ENCODE measurements around the gene DEFB128. TPM values are rescaled to one million over a fixed set of nuclear protein-coding genes. Genes with fewer than 3 reads are reported as not detected.

Gene DEFB128
- total and polyA plus RNA-seq, 4 experiments from 2014 or later = not detected

- Histone ChIP-seq H3K36me3 (ENCODE audit: insufficient read depth, low read length) (no peaks in the 10 kb centered on the region), H3K27me3 (ENCODE audit: insufficient read depth, low read length) (no peaks in the 10 kb centered on the region), H3K4me3 (ENCODE audit: low read length in 2 of 2) (no peak overlapping the region), H3K27ac (ENCODE audit: low read depth, low read length) (no peak overlapping the region), H3K4me1 (ENCODE audit: insufficient read depth, low read length) (no peaks in the 10 kb centered on the region), H3K9me3 (ENCODE audit: control insufficient read depth in 1 of 2, low read length in 2 of 2) (no peaks in the 10 kb centered on the region)
- no peaks in the 10 kb centered on the region for H3K4me1 Mint-ChIP-seq
- no peak for DNase-seq
- H3K9me3 Mint-ChIP-seq = peaks cover 0 to 6% (median 0%) of the 10 kb centered on the region in 8 donors
- H3K4me3 Mint-ChIP-seq = no peak overlapping the region
- no peak overlapping the region for H3K27ac Mint-ChIP-seq
- peaks cover 22 to 23% of the 10 kb centered on the region in 2 donors for H3K27me3 Mint-ChIP-seq
- H3K36me3 Mint-ChIP-seq = no peaks in the 10 kb centered on the region
- ChIA-PET CTCF (ENCODE audit: partially characterized antibody) (no interaction called here), POLR2A (ENCODE audit: partially characterized antibody) (no interaction called here)
- intact Hi-C loops (cut with micrococcal nuclease) = no loop called here
Observed at GRCh38 chr20:152131-152530, 37.4 kb downstream of the DEFB128 start.

GRCh38 chr20:145877-146276 lies 43.6 kb downstream of the DEFB128 start:
- CTCF ChIA-PET (ENCODE audit: partially characterized antibody) = no interaction called here
- POLR2A ChIA-PET (ENCODE audit: partially characterized antibody) = no interaction called here
- H3K27me3 Mint-ChIP-seq = peaks cover 22 to 42% of the 10 kb centered on the region in 2 donors

GRCh38 chr20:142290-142689 lies 47.2 kb downstream of the DEFB128 start, which contains the start of gene DEFB126:
TSS of gene DEFB126 (plus strand) at chr20:142590. CDS start at chr20:142629, 39 bp downstream.
- no peak within 1 kb of the TSS for H3K27ac ChIP-seq (ENCODE audit: low read depth, low read length)
- H3K4me3 Mint-ChIP-seq = no peak within 1 kb of the TSS
- H3K4me1 ChIP-seq (ENCODE audit: insufficient read depth, low read length) = no peaks in the 10 kb centered on the region
- H3K27me3 ChIP-seq (ENCODE audit: insufficient read depth, low read length) = peaks cover 7% of the 10 kb centered on the region
- H3K9me3 Mint-ChIP-seq = peaks cover 0 to 11% (median 0%) of the 10 kb centered on the region in 8 donors
- ChIA-PET POLR2A (ENCODE audit: partially characterized antibody) (no interaction called here), CTCF (ENCODE audit: partially characterized antibody) (no interaction called here)
- DNase-seq = no peak
- H3K27me3 Mint-ChIP-seq = peaks cover 29 to 44% of the 10 kb centered on the region in 2 donors
- no peaks in the 10 kb centered on the region for H3K9me3 ChIP-seq (ENCODE audit: control insufficient read depth in 1 of 2, low read length in 2 of 2)
- H3K4me1 Mint-ChIP-seq = no peaks in the 10 kb centered on the region
- H3K4me3 ChIP-seq (ENCODE audit: low read length in 2 of 2) = no peak within 1 kb of the TSS
- intact Hi-C loops (cut with micrococcal nuclease) = no loop called here
- H3K36me3 Mint-ChIP-seq = no peaks in the 10 kb centered on the region
- H3K27ac Mint-ChIP-seq = no peak within 1 kb of the TSS
- no peaks in the 10 kb centered on the region for H3K36me3 ChIP-seq (ENCODE audit: insufficient read depth, low read length)

More at GRCh38 chr20:145877-146276, 43.6 kb downstream of the DEFB128 start:
- Histone ChIP-seq H3K27me3 (ENCODE audit: insufficient read depth, low read length) (peaks cover 7% of the 10 kb centered on the region), H3K27ac (ENCODE audit: low read depth, low read length) (no peak overlapping the region), H3K4me3 (ENCODE audit: low read length in 2 of 2) (no peak overlapping the region), H3K36me3 (ENCODE audit: insufficient read depth, low read length) (no peaks in the 10 kb centered on the region), H3K4me1 (ENCODE audit: insufficient read depth, low read length) (no peaks in the 10 kb centered on the region), H3K9me3 (ENCODE audit: control insufficient read depth in 1 of 2, low read length in 2 of 2) (no peaks in the 10 kb centered on the region)
- Mint-ChIP-seq H3K9me3 (peaks cover 0 to 4% (median 0%) of the 10 kb centered on the region in 8 donors), H3K27ac (no peak overlapping the region), H3K36me3 (no peaks in the 10 kb centered on the region), H3K4me3 (no peak overlapping the region), H3K4me1 (no peaks in the 10 kb centered on the region)
- DNase-seq = no peak
- intact Hi-C loops (cut with micrococcal nuclease) = no loop called here

Other genes with a start within 250 kb of the DEFB128 start
- gene DEFB125, start 102.0 kb downstream of the DEFB128 start, total RNA-seq = not detected
- gene DEFB125, start 102.0 kb downstream of the DEFB128 start, polyA plus RNA-seq = not detected
- not detected for gene DEFB126, start 47.1 kb downstream of the DEFB128 start, total RNA-seq
- not detected for gene DEFB126, start 47.1 kb downstream of the DEFB128 start, polyA plus RNA-seq
- not detected for gene DEFB127, start 32.3 kb downstream of the DEFB128 start, total RNA-seq
- gene DEFB127, start 32.3 kb downstream of the DEFB128 start, polyA plus RNA-seq = not detected
- gene DEFB129, start 37.5 kb upstream of the DEFB128 start, total RNA-seq = not detected
- not detected for gene DEFB129, start 37.5 kb upstream of the DEFB128 start, polyA plus RNA-seq
- not detected for gene DEFB132, start 68.0 kb upstream of the DEFB128 start, total RNA-seq
- not detected for gene DEFB132, start 68.0 kb upstream of the DEFB128 start, polyA plus RNA-seq
- gene C20orf96, start 101.0 kb upstream of the DEFB128 start, total RNA-seq = 1 to 10 TPM; 1.8 to 2.5 TPM
- under 1 TPM; 0.25 to 0.39 TPM for gene C20orf96, start 101.0 kb upstream of the DEFB128 start, polyA plus RNA-seq
- 10 to 100 TPM; 27.9 to 29.8 TPM for gene ZCCHC3, start 107.9 kb upstream of the DEFB128 start, total RNA-seq
- gene ZCCHC3, start 107.9 kb upstream of the DEFB128 start, polyA plus RNA-seq = 10 to 100 TPM in 1 of 2 donors, 1 to 10 TPM in 1; 5.8 to 12.2 TPM
- gene SOX12, start 135.8 kb upstream of the DEFB128 start, total RNA-seq = 1 to 10 TPM; 4.7 to 5.0 TPM
- under 1 TPM; 0.08 to 0.69 TPM for gene SOX12, start 135.8 kb upstream of the DEFB128 start, polyA plus RNA-seq
- 1 to 10 TPM in 1 of 2 experiments, under 1 TPM in 1; 0.52 to 1.1 TPM for gene NRSN2, start 157.4 kb upstream of the DEFB128 start, total RNA-seq
- gene NRSN2, start 157.4 kb upstream of the DEFB128 start, polyA plus RNA-seq = 1 to 10 TPM in 1 of 2 donors, not detected in 1; 1.3 TPM
- gene TRIB3, start 191.0 kb upstream of the DEFB128 start, total RNA-seq = 1 to 10 TPM; 7.2 to 8.1 TPM
- gene TRIB3, start 191.0 kb upstream of the DEFB128 start, polyA plus RNA-seq = 10 to 100 TPM in 1 of 2 donors, 1 to 10 TPM in 1; 8.7 to 12.4 TPM
- 100 to 1,000 TPM; 109 to 118 TPM for gene RBCK1, start 218.6 kb upstream of the DEFB128 start, total RNA-seq
- 10 to 100 TPM; 75.2 to 84.4 TPM for gene RBCK1, start 218.6 kb upstream of the DEFB128 start, polyA plus RNA-seq